Neutrophil (primary cell): Measurements from ENCODE around the gene NYAP1.

ENCODE experiments used
- H3K27ac ChIP-seq: fragments of 200-600 bp; sonication (generic); 2 replicates; pipeline ENCODE4 v1.5.1; 2016; ENCODE audit warnings: mild to moderate bottlenecking, moderate library complexity
- H3K27me3 ChIP-seq: fragments of 200-600 bp; sonication (generic); 2 replicates; pipeline ENCODE4 v1.6.0; 2016; ENCODE audit warnings: mild to moderate bottlenecking
- H3K36me3 ChIP-seq: fragments of 200-600 bp; sonication (generic); 2 replicates; pipeline ENCODE4 v1.5.1; 2017
- H3K4me1 ChIP-seq, 2 experiments: fragments of 200-600 bp in 1 of 2; sonication (generic) in 1 of 2; 1 replicate in 1 of 2; 2 replicates in 1 of 2; pipeline versions ENCODE4 v1.5.1 to v1.6.1; 2013 to 2016; ENCODE audit warnings: low read depth in 1 of 2, low read length in 1 of 2, mild to moderate bottlenecking in 1 of 2, moderate library complexity in 1 of 2; ENCODE audit not compliant: control insufficient read depth in 1 of 2, insufficient read depth in 1 of 2
- H3K4me3 ChIP-seq, 2 experiments: fragments of 200-600 bp in 1 of 2; sonication (generic) in 1 of 2; 1 replicate in 1 of 2; 2 replicates in 1 of 2; pipeline ENCODE4 v1.5.1; 2013 to 2016; ENCODE audit warnings: low read depth in 1 of 2, low read length in 1 of 2, mild to moderate bottlenecking in 1 of 2, moderate library complexity in 1 of 2
- H3K9me3 ChIP-seq: fragments of 200-600 bp; sonication (generic); 2 replicates; pipeline ENCODE4 v1.5.1; 2016
- TF ChIP-seq, protein P1 (sequence below): fragments of 200-600 bp; sonication (generic); IDR thresholded peaks from 2 replicates; pipeline ENCODE4 v1.5.1; 2016; ENCODE audit warnings: antibody characterized with exemption

The NYAP1 gene

DNA sequence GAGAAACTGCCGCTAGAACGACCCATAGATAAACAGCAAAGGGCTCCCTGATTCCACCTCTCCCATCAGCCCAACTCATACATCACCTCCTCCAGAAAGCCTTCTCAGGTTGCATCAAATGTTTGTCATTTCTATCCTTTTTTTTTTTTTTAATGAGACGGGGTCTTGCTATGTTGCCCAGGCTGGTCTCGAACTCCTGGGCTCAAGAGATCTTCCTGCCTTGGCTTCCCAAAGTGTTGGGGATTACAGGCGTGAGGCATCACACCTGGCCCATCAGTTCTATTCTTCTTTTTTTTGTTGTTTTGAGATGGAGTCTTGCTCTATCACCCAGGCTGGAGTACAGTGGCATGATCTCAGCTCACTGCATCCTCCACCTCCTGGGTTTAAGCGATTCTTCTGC lies 26.7 kb upstream of the NYAP1 start:
- H3K36me3 ChIP-seq = peaks cover 53% of the 10 kb centered on the region
- TF ChIP-seq, protein P1, sequence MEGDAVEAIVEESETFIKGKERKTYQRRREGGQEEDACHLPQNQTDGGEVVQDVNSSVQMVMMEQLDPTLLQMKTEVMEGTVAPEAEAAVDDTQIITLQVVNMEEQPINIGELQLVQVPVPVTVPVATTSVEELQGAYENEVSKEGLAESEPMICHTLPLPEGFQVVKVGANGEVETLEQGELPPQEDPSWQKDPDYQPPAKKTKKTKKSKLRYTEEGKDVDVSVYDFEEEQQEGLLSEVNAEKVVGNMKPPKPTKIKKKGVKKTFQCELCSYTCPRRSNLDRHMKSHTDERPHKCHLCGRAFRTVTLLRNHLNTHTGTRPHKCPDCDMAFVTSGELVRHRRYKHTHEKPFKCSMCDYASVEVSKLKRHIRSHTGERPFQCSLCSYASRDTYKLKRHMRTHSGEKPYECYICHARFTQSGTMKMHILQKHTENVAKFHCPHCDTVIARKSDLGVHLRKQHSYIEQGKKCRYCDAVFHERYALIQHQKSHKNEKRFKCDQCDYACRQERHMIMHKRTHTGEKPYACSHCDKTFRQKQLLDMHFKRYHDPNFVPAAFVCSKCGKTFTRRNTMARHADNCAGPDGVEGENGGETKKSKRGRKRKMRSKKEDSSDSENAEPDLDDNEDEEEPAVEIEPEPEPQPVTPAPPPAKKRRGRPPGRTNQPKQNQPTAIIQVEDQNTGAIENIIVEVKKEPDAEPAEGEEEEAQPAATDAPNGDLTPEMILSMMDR = no peak
- H3K9me3 ChIP-seq = no peaks in the 10 kb centered on the region

GRCh38 chr7:100464210-100464660 lies 19.5 kb upstream of the NYAP1 start, which contains the start of gene SPACDR:
TSS of gene SPACDR (minus strand) at chr7:100464260. CDS start at chr7:100464025, 235 bp downstream.
- Histone ChIP-seq H3K9me3 (no peaks in the 10 kb centered on the region), H3K4me1 (peaks cover 1 to 2% of the 10 kb centered on the region in 2 experiments), H3K27ac (no peak within 1 kb of the TSS), H3K27me3 (no peaks in the 10 kb centered on the region), H3K36me3 (peaks cover 99% of the 10 kb centered on the region), H3K4me3 (no peak within 1 kb of the TSS)
- TF ChIP-seq, protein P1 = no peak

More for the DNA sequence above, 26.7 kb upstream of the NYAP1 start:
- no peaks in the 10 kb centered on the region for H3K27me3 ChIP-seq
- H3K4me3 ChIP-seq = no peak overlapping the region
- H3K27ac ChIP-seq = no peak overlapping the region
- H3K4me1 ChIP-seq = no peaks in the 10 kb centered on the region

- peaks cover 7% of the 10 kb centered on the region in 2 experiments for H3K4me1 ChIP-seq
- TF ChIP-seq, protein P1 = no peak
- H3K4me3 ChIP-seq = no peak overlapping the region
- H3K27ac ChIP-seq = no peak overlapping the region
- no peaks in the 10 kb centered on the region for H3K27me3 ChIP-seq
- H3K9me3 ChIP-seq = no peaks in the 10 kb centered on the region
- H3K36me3 ChIP-seq = peaks cover 99% of the 10 kb centered on the region
Observed at GRCh38 chr7:100464791-100465190, 18.9 kb upstream of the NYAP1 start.

DNA sequence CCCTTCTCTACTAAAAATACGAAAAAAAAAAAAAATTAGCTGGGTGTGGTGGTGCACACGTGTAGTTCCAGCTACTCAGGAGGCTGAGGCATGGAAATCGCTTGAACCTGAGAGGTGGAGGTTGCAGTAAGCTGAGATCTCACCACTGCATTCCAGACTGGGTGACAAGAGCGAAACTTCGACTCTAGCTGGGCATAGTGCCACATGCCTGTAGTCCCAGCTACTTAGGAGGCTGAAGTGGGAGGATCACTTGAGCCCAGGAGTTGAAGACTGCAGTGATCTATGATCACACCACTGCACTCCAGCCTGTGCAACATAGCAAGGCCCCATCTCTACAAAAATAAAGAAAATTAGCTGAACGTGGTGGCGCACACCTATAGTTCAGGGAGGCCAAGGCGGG lies 18.4 kb upstream of the NYAP1 start:
- Histone ChIP-seq H3K36me3 (peaks cover 99% of the 10 kb centered on the region), H3K27ac (no peak overlapping the region), H3K9me3 (no peaks in the 10 kb centered on the region), H3K4me1 (peaks cover 7 to 12% of the 10 kb centered on the region in 2 experiments), H3K4me3 (no peak overlapping the region), H3K27me3 (no peaks in the 10 kb centered on the region)
- TF ChIP-seq, protein P1 = no peak

DNA sequence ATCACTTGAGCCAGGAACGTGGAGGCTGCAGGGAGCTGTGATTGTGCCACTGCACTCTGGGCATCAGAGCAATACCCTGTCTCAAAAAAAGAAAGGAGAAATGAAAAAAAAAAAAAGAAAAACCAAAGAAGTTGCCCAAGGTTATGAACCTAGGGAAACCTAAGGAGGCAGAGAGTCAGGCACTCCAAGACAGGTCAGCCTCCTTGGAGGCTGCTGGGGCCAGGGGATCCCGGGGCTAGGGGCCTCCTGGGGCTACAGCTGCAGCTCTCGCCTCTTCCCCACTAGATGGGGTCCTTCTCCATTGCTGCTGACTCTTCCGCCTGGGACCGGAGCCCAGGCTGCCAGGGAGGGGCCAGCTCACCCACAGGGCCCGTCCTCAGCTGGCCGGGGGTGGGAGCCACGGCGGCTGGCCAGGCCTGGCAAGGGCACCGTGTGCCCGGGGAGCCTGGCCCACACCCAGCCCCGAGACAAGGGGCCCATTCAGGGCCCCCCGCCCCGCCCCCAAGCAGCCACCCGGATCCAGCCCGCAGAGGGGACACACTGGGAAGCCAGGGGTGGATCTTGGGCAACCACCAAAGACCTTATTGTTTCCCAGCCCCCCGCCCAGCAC lies 17.9 kb upstream of the NYAP1 start:
- Histone ChIP-seq H3K4me1 (peaks cover 7 to 14% of the 10 kb centered on the region in 2 experiments), H3K4me3 (no peak overlapping the region), H3K27ac (peak overlapping the region; percentile 43), H3K27me3 (no peaks in the 10 kb centered on the region), H3K36me3 (peaks cover 99% of the 10 kb centered on the region), H3K9me3 (no peaks in the 10 kb centered on the region)
- TF ChIP-seq, protein P1 = no peak
